Mucosa of descending colon (tissue), 3 donors: Measurements from ENCODE around the gene ERF. TPM values are rescaled to one million over a fixed set of nuclear protein-coding genes. Genes with fewer than 3 reads are reported as not detected.

Experiments
- ATAC-seq: fragments of 200-7000 bp; cut with Tn5 transposase; one replicate; pipeline ENCODE4 v1.9.1; 2020; ENCODE audit warnings: mild to moderate bottlenecking, moderate library complexity
- DNase-seq, 3 donors: peaks; one replicate each; pipeline ENCODE4 v3.0.0-alpha.2; 2020
- H3K36me3 ChIP-seq: fragments of 200-600 bp; one replicate; pipeline ENCODE4 v1.8.0; 2021; ENCODE audit warnings: low read depth, mild to moderate bottlenecking
- H3K4me1 ChIP-seq: fragments of 200-600 bp; one replicate; pipeline ENCODE4 v1.8.0; 2021; ENCODE audit warnings: low read depth, mild to moderate bottlenecking
- H3K4me3 ChIP-seq: fragments of 200-600 bp; one replicate; pipeline ENCODE4 v1.8.0; 2021; ENCODE audit warnings: mild to moderate bottlenecking
- H3K9me3 ChIP-seq: fragments of 200-600 bp; one replicate; pipeline ENCODE4 v1.8.0; 2021; ENCODE audit warnings: mild to moderate bottlenecking
- intact Hi-C, 2 donors: fragments of 100-400 bp; cut with DNase I in 1 of 2; cut with micrococcal nuclease in 1 of 2; formaldehyde crosslinking; loops; one replicate each; pipeline versions ENCODE4 v1.11.0 to v1.11.1; 2022; cut with DNase I, micrococcal nuclease
- total RNA-seq, 3 donors: library from RNA; stranded (reverse); fragmentation: NEBNext Ultra II Directional in 2 of 3; extraction: Animal tissue kit (Norgen Biotek cat#: 25700) in 2 of 3; gene quantifications; one replicate each; pipeline versions ENCODE4 v1.2.1 to v1.2.4, GENCODE V29; 2021 to 2023
- TF ChIP-seq, protein P1 (sequence below): fragments of 200-600 bp; IDR thresholded peaks from one replicate; pipeline ENCODE4 v1.8.0; 2022; ENCODE audit warnings: antibody characterized with exemption, mild to moderate bottlenecking
- donor health status: DM: no; HTN: no; CAD: no; lungs with moderate emphysema.
- donor health status: DM: no; HTN: no; CAD: no.
- donor health status: DM: no; HTN: yes; CAD: no.

The ERF gene
- total RNA-seq, 3 donors from 2014 or later, result 35.7 to 75.2 (median 42.0) TPM

DNA sequence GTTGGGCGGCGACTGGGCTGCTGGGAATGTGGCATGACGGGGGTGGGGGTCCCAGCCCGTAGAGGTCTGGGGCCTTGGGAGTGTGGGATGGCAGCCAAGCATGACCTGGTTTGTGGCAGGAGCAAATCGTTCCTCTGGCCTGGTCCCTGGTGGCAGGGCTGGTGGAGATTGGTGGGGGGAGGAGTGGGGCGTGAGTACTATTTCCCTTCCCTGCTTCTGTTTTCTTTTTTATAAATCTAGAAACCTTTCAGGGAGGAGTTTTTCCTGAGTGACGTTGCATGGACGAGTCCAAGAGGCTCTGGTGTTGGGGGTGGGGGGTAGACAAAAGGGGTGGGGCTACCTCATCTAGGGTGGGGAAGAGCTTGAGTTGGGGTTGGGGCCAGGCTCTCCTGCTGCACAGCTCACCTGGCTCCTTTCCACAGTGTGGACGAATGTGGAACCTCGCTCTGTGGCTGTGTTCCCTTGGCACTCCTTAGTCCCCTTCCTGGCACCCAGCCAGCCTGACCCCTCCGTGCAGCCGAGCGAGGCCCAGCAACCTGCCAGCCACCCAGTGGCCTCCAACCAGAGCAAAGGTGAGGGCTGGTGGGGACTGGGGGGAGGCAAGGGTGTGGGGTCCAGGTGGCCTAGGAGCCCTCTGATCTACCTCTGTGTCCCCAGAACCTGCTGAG is 31.6 kb upstream of the ERF start:
- H3K4me1 ChIP-seq, result peaks cover 38% of the 10 kb centered on the region
- peak in 1 of 3 donors; percentile 56 for DNase-seq
- intact Hi-C loops, result no loop called here

DNA sequence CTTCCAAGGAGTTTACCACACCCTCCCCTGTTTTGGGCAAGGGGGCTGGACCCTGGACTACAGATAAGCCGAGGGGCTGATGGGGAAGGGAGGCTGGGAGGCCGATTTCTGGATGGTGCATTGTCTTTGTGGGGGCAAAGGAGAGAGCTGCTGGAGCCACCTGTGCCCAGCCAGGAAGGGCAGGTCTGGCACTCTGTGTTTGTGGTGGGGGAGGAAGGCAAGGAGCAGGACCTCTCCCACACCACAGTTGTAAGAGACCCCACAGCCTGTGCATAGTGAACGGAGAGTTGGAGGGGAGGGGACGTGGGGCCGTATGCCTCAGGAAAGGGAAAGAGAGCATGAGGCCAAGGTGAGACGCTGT is 31.0 kb upstream of the ERF start:
- TF ChIP-seq, protein P1, sequence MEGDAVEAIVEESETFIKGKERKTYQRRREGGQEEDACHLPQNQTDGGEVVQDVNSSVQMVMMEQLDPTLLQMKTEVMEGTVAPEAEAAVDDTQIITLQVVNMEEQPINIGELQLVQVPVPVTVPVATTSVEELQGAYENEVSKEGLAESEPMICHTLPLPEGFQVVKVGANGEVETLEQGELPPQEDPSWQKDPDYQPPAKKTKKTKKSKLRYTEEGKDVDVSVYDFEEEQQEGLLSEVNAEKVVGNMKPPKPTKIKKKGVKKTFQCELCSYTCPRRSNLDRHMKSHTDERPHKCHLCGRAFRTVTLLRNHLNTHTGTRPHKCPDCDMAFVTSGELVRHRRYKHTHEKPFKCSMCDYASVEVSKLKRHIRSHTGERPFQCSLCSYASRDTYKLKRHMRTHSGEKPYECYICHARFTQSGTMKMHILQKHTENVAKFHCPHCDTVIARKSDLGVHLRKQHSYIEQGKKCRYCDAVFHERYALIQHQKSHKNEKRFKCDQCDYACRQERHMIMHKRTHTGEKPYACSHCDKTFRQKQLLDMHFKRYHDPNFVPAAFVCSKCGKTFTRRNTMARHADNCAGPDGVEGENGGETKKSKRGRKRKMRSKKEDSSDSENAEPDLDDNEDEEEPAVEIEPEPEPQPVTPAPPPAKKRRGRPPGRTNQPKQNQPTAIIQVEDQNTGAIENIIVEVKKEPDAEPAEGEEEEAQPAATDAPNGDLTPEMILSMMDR, result no peak
- no peak for DNase-seq
- no peak overlapping the region for H3K4me3 ChIP-seq

More for the DNA sequence above, 31.6 kb upstream of the ERF start:
- TF ChIP-seq, protein P1, result no peak
- Histone ChIP-seq H3K9me3 (no peaks in the 10 kb centered on the region), H3K36me3 (peaks cover 3% of the 10 kb centered on the region), H3K4me3 (no peak overlapping the region)
- no peak for ATAC-seq

GRCh38 chr19:42285541-42285941 is 30.6 kb upstream of the ERF start:
- H3K4me1 ChIP-seq, result peaks cover 39% of the 10 kb centered on the region

More for the DNA sequence above, 31.0 kb upstream of the ERF start:
- H3K4me1 ChIP-seq, result peaks cover 38% of the 10 kb centered on the region
- intact Hi-C loops, result no loop called here
- peaks cover 3% of the 10 kb centered on the region for H3K36me3 ChIP-seq
- no peak for ATAC-seq
- no peaks in the 10 kb centered on the region for H3K9me3 ChIP-seq

DNA sequence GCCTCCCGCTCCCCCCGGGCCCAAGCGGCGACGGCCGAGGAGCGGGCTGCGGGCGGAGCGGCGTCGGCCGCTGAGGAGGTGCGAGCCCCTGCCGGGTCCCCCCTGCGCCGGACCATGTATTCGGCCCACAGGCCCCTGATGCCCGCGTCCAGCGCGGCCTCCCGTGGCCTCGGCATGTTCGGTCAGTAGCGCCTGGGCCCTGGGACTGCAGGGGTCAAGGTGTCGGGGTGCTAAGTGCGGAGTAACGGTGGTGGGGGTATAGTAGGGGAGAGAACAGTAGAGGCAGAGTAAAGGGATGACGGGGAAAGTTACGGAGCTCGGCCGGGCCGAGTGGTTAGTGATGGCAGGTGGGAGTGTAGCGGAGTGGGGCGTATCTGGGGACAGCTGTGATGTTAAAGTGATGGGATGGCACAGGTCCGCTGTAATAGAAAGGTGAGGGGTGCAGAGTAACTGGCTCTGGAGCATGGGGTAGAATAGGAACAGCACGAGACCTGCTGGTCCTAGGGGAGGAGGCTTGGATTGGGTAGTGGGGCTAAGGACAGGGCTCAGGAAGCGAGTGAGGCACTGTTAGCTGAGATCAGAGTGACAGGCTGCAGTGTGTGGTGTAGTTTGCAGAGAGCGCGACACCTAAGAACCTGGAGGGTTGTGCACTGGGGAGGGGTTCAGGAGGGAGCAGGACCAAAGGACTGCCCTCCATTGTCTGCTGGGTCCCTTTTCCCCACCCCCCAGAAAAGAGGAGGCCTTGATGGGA is 29.8 kb upstream of the ERF start:
- intact Hi-C loops, result loop anchor here in 1 of 2 donors (5.0 kb wide), 1 partner anchor 37 kb away; no protein-coding TSS in a partner anchor
- Histone ChIP-seq H3K4me3 (no peak overlapping the region), H3K36me3 (no peaks in the 10 kb centered on the region), H3K9me3 (no peaks in the 10 kb centered on the region), H3K4me1 (peaks cover 39% of the 10 kb centered on the region)
- ATAC-seq, result no peak
- DNase-seq, result peak in 1 of 3 donors; percentile 64
- TF ChIP-seq, protein P1, result no peak

More at GRCh38 chr19:42285541-42285941, 30.6 kb upstream of the ERF start:
- no peaks in the 10 kb centered on the region for H3K9me3 ChIP-seq
- TF ChIP-seq, protein P1, result no peak
- intact Hi-C loops, result no loop called here
- H3K4me3 ChIP-seq, result no peak overlapping the region
- H3K36me3 ChIP-seq, result no peaks in the 10 kb centered on the region
- DNase-seq (no peak), ATAC-seq (no peak)

DNA sequence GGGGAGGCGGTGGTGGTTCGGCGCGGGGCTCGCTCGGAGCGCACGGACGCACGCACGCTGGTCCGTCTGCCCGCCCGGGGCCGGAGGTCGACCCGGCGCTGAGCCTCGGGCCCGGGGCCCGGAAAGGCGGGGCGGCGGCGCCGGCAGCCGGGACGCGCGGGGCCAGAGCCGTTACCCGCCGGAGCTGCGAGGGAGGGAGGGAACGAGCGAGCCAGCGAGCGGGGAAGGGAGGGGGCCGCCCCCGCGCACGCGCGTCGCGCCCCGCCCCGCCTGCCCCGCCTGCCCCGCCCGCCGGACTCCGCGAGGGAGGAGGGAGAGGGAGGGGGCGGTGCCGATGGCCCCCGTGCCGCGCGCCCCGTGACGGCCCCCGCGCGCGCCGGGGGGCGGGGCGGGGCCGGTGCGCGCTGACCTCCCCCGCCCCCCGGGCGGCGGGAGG is 29.2 kb upstream of the ERF start:
- H3K4me1 ChIP-seq, result peaks cover 46% of the 10 kb centered on the region
- no peaks in the 10 kb centered on the region for H3K36me3 ChIP-seq
- DNase-seq (peak; percentile 71 to 89 (median 89)), ATAC-seq (peak; percentile 68)
- TF ChIP-seq, protein P1, result no peak
- peak overlapping the region; percentile 46 for H3K4me3 ChIP-seq
- H3K9me3 ChIP-seq, result no peaks in the 10 kb centered on the region
- intact Hi-C loops, result loop anchor here in 1 of 2 donors (5.0 kb wide), 1 partner anchor 37 kb away; no protein-coding TSS in a partner anchor
